Loucy (cell line): ENCODE measurements around the gene FMNL2.

Experiments
- H2AFZ ChIP-seq: fragments of 200-600 bp; sonication (generic); 2 replicates; pipeline ENCODE4 v1.6.0; 2016; ENCODE audit warnings: antibody characterized with exemption, mild to moderate bottlenecking, low read length, moderate library complexity
- H3F3A ChIP-seq: fragments of 200-600 bp; 2 replicates; pipeline ENCODE4 v1.6.0; 2016; ENCODE audit warnings: antibody characterized with exemption, low read depth, mild to moderate bottlenecking
- H3K27me3 ChIP-seq: fragments of 200-600 bp; sonication (generic); 2 replicates; pipeline ENCODE4 v1.6.1; 2014; ENCODE audit warnings: low read length, mild to moderate bottlenecking; ENCODE audit not compliant: insufficient read depth, poor library complexity, severe bottlenecking
- H3K36me3 ChIP-seq: fragments of 200-600 bp; sonication (generic); 2 replicates; pipeline ENCODE4 v1.6.1; 2016; ENCODE audit warnings: low read length; ENCODE audit not compliant: insufficient read depth
- H3K4me1 ChIP-seq: fragments of 200-600 bp; sonication (generic); 2 replicates; pipeline ENCODE4 v1.5.1; 2014; ENCODE audit warnings: low read length, mild to moderate bottlenecking; ENCODE audit not compliant: insufficient read depth, poor library complexity, severe bottlenecking
- H3K4me2 ChIP-seq: fragments of 200-600 bp; sonication (generic); 2 replicates; pipeline ENCODE4 v1.6.0; 2014; ENCODE audit warnings: antibody characterized with exemption, low read length, low read depth, mild to moderate bottlenecking; ENCODE audit not compliant: poor library complexity, severe bottlenecking
- H3K4me3 ChIP-seq: fragments of 200-600 bp; sonication (generic); 2 replicates; pipeline ENCODE4 v1.5.1; 2014; ENCODE audit warnings: low read length, mild to moderate bottlenecking, mixed read lengths; ENCODE audit not compliant: poor library complexity, severe bottlenecking
- H3K79me2 ChIP-seq: fragments of 200-600 bp; sonication (generic); 2 replicates; pipeline ENCODE4 v1.6.1; 2014; ENCODE audit warnings: low read length; ENCODE audit not compliant: insufficient read depth
- H3K9ac ChIP-seq: fragments of 200-600 bp; sonication (generic); 2 replicates; pipeline ENCODE4 v1.6.0; 2014; ENCODE audit warnings: mild to moderate bottlenecking, low read depth, low read length, moderate library complexity; ENCODE audit not compliant: poor library complexity, severe bottlenecking
- H3K9me2 ChIP-seq: fragments of 200-600 bp; sonication (generic); replicated peaks from 2 replicates; pipeline ENCODE4 v1.6.1; 2016; ENCODE audit warnings: low read depth, low read length, mixed read lengths
- H3K9me3 ChIP-seq: fragments of 200-600 bp; sonication (generic); 2 replicates; pipeline ENCODE4 v1.6.1; 2014; ENCODE audit warnings: mild to moderate bottlenecking, antibody characterized with exemption, low read length, low read depth; ENCODE audit not compliant: insufficient read depth
- H4K20me1 ChIP-seq: fragments of 200-600 bp; sonication (generic); 2 replicates; pipeline ENCODE4 v1.6.0; 2014; ENCODE audit warnings: antibody characterized with exemption, low read length, mild to moderate bottlenecking; ENCODE audit not compliant: insufficient read depth, poor library complexity, severe bottlenecking
- EZH2phosphoT487 ChIP-seq: fragments of 200-600 bp; IDR thresholded peaks from 2 replicates; pipeline ENCODE4 v1.6.1; 2018; ENCODE audit warnings: antibody characterized with exemption, mild to moderate bottlenecking, moderate library complexity, borderline replicate concordance
- TF ChIP-seq, protein P1 (sequence below): fragments of 200-600 bp; sonication (generic); conservative IDR thresholded peaks from 2 replicates; pipeline ENCODE4 v1.5.1; 2014; ENCODE audit warnings: mild to moderate bottlenecking, antibody characterized with exemption, low read length

The FMNL2 gene

DNA sequence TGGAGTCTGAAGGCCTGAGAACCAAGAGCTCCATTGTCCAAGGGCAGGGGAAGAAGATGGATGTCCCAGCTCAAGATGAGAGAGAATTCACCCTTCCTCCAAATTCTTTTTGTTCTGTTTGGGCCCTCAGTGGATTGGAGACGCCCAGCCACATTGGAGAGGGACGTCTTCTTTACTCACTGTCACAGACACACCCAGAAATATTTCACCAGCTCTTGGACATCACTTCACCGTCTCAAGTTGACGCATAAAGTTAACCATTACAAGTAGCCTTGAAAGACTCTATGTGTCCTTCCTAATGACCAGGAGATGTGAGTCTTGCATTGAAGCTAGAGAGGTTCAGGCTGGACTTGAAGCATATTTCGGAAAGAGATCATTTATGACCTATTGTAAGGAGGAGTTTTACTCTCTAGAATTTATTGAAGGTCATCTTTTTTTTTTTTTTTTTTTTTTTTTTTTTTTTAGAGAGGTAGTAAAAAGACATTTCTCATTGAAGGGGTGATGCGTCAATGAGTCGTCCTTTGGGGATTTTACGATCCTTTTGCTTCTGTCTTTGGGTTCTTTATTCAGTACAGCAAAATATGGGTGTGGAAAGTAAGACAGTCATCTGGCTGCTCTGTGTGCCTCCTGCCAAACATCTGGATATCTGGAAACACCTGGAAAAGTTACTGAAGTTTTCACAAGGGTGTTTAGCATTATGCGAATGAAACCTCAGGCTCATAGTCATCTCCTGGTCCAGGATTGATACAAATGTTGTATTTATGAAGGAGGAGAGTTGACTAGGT, 264.2 kb downstream of the FMNL2 start:
- Histone ChIP-seq H3K4me3 (no peak overlapping the region), H4K20me1 (no peaks in the 10 kb centered on the region), H3K9me2 (no peaks in the 10 kb centered on the region), H3K4me1 (peaks cover 5% of the 10 kb centered on the region), H3K9ac (no peak overlapping the region), H2AFZ (no peak overlapping the region), H3K36me3 (no peaks in the 10 kb centered on the region), H3K4me2 (no peak overlapping the region), H3F3A (no peaks in the 10 kb centered on the region), H3K79me2 (no peaks in the 10 kb centered on the region), H3K9me3 (no peaks in the 10 kb centered on the region), H3K27me3 (no peaks in the 10 kb centered on the region)
- TF ChIP-seq, protein P1, sequence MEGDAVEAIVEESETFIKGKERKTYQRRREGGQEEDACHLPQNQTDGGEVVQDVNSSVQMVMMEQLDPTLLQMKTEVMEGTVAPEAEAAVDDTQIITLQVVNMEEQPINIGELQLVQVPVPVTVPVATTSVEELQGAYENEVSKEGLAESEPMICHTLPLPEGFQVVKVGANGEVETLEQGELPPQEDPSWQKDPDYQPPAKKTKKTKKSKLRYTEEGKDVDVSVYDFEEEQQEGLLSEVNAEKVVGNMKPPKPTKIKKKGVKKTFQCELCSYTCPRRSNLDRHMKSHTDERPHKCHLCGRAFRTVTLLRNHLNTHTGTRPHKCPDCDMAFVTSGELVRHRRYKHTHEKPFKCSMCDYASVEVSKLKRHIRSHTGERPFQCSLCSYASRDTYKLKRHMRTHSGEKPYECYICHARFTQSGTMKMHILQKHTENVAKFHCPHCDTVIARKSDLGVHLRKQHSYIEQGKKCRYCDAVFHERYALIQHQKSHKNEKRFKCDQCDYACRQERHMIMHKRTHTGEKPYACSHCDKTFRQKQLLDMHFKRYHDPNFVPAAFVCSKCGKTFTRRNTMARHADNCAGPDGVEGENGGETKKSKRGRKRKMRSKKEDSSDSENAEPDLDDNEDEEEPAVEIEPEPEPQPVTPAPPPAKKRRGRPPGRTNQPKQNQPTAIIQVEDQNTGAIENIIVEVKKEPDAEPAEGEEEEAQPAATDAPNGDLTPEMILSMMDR = no peak
- TF ChIP-seq EZH2phosphoT487 = no peak

DNA sequence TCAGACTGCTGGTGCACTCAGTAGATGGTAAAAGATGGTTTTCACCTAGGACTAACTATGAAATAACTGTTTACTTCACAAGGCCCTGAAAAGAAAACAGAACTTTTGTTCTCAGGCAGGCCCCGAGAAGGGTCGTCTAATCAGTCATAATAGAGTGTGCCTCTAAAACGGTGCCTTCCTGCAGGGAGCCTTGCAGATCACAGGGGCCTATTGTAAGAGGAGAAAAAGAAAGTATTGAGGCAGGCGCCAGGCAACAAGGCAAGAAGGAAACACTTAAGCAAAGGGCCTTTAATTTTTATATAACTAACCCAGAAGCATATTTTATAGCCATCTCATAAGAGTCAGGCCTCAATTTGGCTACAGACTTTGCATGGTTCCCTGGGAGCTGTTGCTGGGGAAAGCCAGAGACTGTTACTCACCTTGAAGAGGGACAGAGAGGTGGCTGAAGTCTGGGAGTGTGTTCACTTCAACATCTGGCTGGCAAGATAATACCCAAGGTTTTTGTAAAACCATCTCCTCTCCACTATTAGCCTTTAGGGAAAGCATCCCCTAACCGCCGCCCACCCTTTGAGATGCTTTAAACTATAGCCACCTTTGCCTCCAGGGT, 265.2 kb downstream of the FMNL2 start:
- H3K9ac ChIP-seq = no peak overlapping the region
- no peaks in the 10 kb centered on the region for H3K9me3 ChIP-seq
- no peaks in the 10 kb centered on the region for H3K9me2 ChIP-seq
- H2AFZ ChIP-seq = no peak overlapping the region
- peaks cover 5% of the 10 kb centered on the region for H3K4me1 ChIP-seq
- H3K36me3 ChIP-seq = no peaks in the 10 kb centered on the region
- H4K20me1 ChIP-seq = no peaks in the 10 kb centered on the region
- H3K79me2 ChIP-seq = no peaks in the 10 kb centered on the region
- H3K4me3 ChIP-seq = no peak overlapping the region
- no peaks in the 10 kb centered on the region for H3F3A ChIP-seq
- H3K4me2 ChIP-seq = no peak overlapping the region
- H3K27me3 ChIP-seq = no peaks in the 10 kb centered on the region
- no peak for TF ChIP-seq EZH2phosphoT487
- TF ChIP-seq, protein P1 = no peak

DNA sequence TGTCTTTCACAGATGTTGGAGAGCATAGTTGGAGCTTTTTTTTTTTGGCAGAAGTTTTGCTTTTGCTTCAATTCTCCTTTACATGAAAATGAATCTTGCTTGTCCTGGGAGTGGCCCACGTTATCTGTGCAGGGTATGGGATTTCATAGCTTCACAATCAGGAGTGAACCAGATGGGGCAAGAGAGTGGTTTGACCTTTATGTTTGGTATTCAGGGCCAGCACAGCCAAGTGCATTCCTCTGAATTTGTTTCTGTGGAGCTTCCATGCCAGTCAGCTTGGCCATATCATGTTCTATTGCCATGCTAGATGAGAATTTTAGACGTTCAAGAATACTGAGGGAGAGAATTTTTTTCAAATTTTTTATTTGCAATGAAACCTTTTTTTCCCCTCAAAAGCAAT, 265.7 kb downstream of the FMNL2 start:
- Histone ChIP-seq H3K36me3 (no peaks in the 10 kb centered on the region), H3K4me1 (peaks cover 5% of the 10 kb centered on the region)
- TF ChIP-seq EZH2phosphoT487 = no peak
- TF ChIP-seq, protein P1 = no peak

More for the DNA sequence above, 265.7 kb downstream of the FMNL2 start:
- Histone ChIP-seq H3F3A (no peaks in the 10 kb centered on the region), H3K9ac (no peak overlapping the region), H2AFZ (no peak overlapping the region), H3K4me3 (no peak overlapping the region), H3K9me3 (no peaks in the 10 kb centered on the region), H3K27me3 (no peaks in the 10 kb centered on the region), H3K9me2 (no peaks in the 10 kb centered on the region), H3K4me2 (no peak overlapping the region), H3K79me2 (no peaks in the 10 kb centered on the region), H4K20me1 (no peaks in the 10 kb centered on the region)
